C4-2B (cell line): ENCODE data around the gene OAF.

Experiments
- H3K27ac ChIP-seq: fragments of 450-650 bp; 2 replicates; pipeline ENCODE4 v1.5.1; 2017
- CTCF ChIP-seq: fragments of 450-650 bp; conservative IDR thresholded peaks from 2 replicates; pipeline ENCODE4 v1.5.1; 2017; ENCODE audit warnings: mild to moderate bottlenecking
- ZFX ChIP-seq: fragments of 450-650 bp; IDR thresholded peaks from 2 replicates; pipeline ENCODE4 v1.6.1; 2017

Gene OAF

DNA sequence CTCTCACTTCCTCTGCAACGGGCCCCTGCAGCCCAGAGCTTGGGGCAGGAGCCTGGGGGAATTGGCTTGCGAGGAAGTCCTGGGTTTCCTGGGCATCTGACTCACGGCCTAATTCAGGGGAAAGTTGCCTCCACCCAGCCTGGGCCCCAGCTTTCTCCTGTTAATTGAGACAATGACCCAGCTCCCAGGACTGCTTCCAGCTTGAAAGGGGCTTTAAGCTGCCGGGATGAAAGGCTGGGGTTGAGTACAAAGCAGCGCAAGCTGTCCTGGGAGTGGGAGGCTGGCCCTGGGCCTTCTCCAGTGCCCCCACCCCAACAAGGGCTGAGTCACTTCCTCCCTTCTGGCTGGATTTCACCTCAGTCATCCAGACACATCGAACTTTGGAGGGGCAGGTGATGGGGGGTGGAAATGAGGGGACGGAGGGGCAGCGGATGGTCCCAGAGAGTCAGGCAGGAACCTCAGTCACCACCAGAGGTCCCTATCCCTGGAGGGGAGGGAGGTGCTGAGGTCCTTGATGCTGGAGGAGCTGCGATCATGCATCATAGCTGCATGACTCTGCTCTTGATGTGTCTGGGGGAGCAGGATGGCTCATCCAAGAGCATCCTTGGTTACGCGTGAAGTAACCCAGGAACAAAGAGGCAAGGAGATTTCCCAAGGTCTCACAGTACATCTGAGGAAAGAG, 30.1 kb upstream of the OAF start:
- H3K27ac ChIP-seq: no peak overlapping the region
- no peak for TF ChIP-seq CTCF
- no peak for TF ChIP-seq ZFX

GRCh38 chr11:120181376-120181975, 29.4 kb upstream of the OAF start:
- no peak overlapping the region for H3K27ac ChIP-seq
- TF ChIP-seq CTCF (no peak), ZFX (no peak)

DNA sequence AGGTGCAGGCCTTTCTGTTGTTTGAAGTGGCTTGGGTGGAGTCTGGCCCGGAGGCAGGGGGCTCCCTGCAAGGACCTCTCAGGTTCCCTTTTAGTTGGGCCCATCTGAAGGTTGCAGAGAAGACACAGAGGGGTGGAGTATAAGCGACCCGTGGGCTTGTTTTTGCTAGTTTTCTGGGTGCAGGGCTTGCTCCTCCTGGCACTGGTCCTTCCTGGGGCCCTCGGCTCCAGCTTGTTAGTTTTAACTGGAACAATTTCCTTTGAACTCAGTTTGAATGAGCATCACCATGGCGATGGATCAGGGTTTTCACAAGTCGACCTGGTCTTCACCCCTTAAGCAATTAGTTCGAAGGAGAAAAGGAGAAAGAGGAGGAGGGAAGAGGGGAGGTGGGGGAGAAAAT, 28.5 kb upstream of the OAF start:
- no peak overlapping the region for H3K27ac ChIP-seq
- TF ChIP-seq CTCF (no peak), ZFX (no peak)

GRCh38 chr11:120182790-120183491, 27.9 kb upstream of the OAF start:
- TF ChIP-seq ZFX: no peak
- TF ChIP-seq CTCF: no peak; the same call in 1 of the 2 replicates
- H3K27ac ChIP-seq: no peak overlapping the region

GRCh38 chr11:120183701-120184141, 27.1 kb upstream of the OAF start:
- TF ChIP-seq ZFX (no peak), CTCF (no peak)
- H3K27ac ChIP-seq: no peak overlapping the region

DNA sequence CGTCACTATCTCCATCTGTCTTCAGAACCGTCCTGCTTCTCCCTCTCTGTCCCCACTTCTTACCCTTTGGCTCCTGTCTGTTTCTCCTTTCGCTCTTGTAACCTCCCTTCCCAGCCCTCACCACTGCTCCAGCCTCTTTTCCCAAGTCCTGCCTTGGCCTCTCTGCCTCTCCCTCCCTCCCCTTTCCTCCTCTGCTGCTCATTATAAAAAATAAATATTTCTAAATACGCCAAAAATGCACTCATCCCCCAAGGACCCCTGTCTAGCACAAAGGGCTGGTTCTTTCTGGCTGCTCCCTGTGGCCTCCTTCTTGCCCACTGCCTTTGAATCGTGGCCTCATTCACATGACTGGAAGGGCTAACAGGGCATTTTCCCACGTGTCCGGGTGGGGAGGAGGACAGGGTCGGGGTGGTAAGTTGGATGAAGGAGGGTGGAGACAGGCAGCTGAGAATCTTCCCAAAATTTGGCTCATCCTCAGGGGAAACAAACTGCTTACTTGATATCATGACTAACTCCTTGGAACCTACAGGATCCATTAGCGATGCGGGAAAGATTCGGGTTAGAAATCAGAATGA, 26.4 kb upstream of the OAF start:
- H3K27ac ChIP-seq: no peak overlapping the region
- TF ChIP-seq CTCF (no peak), ZFX (no peak)
